Adrenal gland (tissue), 12 donors: ENCODE data around the gene WWOX. TPM values are rescaled to one million over a fixed set of nuclear protein-coding genes. Genes with fewer than 3 reads are reported as not detected.
A peak's percentile ranks its signal among the peaks of the same experiment; 100 is the strongest.

Experiments used
- DNase-seq, 7 donors: peaks; one replicate each; pipeline ENCODE4 v3.0.0-alpha.2; 2019 to 2020
- H3K27ac ChIP-seq, 5 donors: fragments of 200-600 bp; sonication (generic) in 4 of 5; 1 replicate in 3 of 5; 2 replicates in 2 of 5; pipeline versions ENCODE4 v1.5.1 to v1.8.0; 2016 to 2020; ENCODE audit warnings: mild to moderate bottlenecking in 1 of 5
- H3K27me3 ChIP-seq: fragments of 200-600 bp; 2 replicates; pipeline ENCODE4 v1.8.0; 2021
- H3K36me3 ChIP-seq, 2 donors: fragments of 200-600 bp; replicated peaks in 1 of 2; 1 replicate in 1 of 2; 2 replicates in 1 of 2; pipeline versions ENCODE4 v1.5.1 to v1.8.0; 2018 to 2022
- H3K4me1 ChIP-seq, 2 donors: fragments of 200-600 bp; replicated peaks in 1 of 2; 1 replicate in 1 of 2; 2 replicates in 1 of 2; pipeline versions ENCODE4 v1.5.1 to v1.8.0; 2018 to 2021
- H3K4me3 ChIP-seq, 4 donors: fragments of 200-600 bp; sonication (generic) in 3 of 4; one replicate each; pipeline ENCODE4 v1.5.1; 2016 to 2018
- H3K9me3 ChIP-seq, 3 donors: fragments of 200-600 bp; sonication (generic) in 1 of 3; replicated peaks in 1 of 3; 1 replicate in 2 of 3; 2 replicates in 1 of 3; pipeline versions ENCODE4 v1.5.1 to v1.8.0; 2016 to 2021
- POLR2A ChIP-seq, 2 donors: fragments of 450-650 bp; IDR thresholded peaks; one replicate each; pipeline ENCODE4 v1.6.1; 2017; ENCODE audit warnings: antibody characterized with exemption in 2 of 2, mild to moderate bottlenecking in 2 of 2, moderate library complexity in 1 of 2
- WGBS, 4 donors: extraction: QIAGEN DNeasy Blood & Tissue Kit in 2 of 4; methylation state at CpG; one replicate each; pipeline versions ENCODE4 v1.1.5 to v1.1.7; 2013 to 2017; 5-methylcytosine and 5-hydroxymethylcytosine counted together
- intact Hi-C, 2 donors: fragments of 100-400 bp; cut with DNase I; formaldehyde crosslinking; loops; one replicate each; pipeline versions ENCODE4 v1.14.1 to v1.15.0; 2022 to 2023
- polyA plus RNA-seq, 3 donors: library from polyadenylated mRNA; stranded (reverse); fragments of 200-250 nt in 2 of 3; fragments of 350-450 nt in 1 of 3; fragmentation: Illumina TruSeq in 1 of 3; extraction: RNeasy Lipid Tissue Mini Kit (QIAGEN cat#74804) in 1 of 3; gene quantifications; one replicate each; pipeline ENCODE4 v1.2.3, GENCODE V29; 2013 to 2014
- total RNA-seq, 9 donors: library from RNA; depleted of rRNA in 4 of 9; stranded (reverse); fragments of >200 nt in 4 of 9; fragments of 120-200 nt in 1 of 9; fragmentation: NEBNext Ultra II Directional in 1 of 9; extraction: Animal tissue kit (Norgen Biotek cat#: 25700) in 1 of 9; gene quantifications; one replicate each; pipeline versions ENCODE4 v1.1.0 to v1.2.4, GENCODE V29; 2013 to 2023
- TF ChIP-seq, protein P1 (sequence below), 6 experiments: fragments of 450-650 bp in 4 of 6; fragments of 200-600 bp in 2 of 6; sonication (generic) in 1 of 6; IDR thresholded peaks; 1 replicate in 5 of 6; 2 replicates in 1 of 6; pipeline versions ENCODE4 v1.5.1 to v1.8.0; 2016 to 2021; ENCODE audit warnings: antibody characterized with exemption in 6 of 6, mild to moderate bottlenecking in 2 of 6, moderate library complexity in 1 of 6
- donor health status: healthy with polysubstance abuse.
- donor health status: Bipolar disorder and iron deficiency.
- donor health status: DM: yes; HTN: yes; CAD: no.
- donor health status: DM: no; HTN: no; CAD: no.
- donor health status: DM: no; HTN: no; CAD: no.
- donor health status: DM: yes; HTN: yes; CAD: no.

The WWOX gene
- total and polyA plus RNA-seq, 12 donors = 11.8 to 74.6 (median 20.5) TPM

DNA sequence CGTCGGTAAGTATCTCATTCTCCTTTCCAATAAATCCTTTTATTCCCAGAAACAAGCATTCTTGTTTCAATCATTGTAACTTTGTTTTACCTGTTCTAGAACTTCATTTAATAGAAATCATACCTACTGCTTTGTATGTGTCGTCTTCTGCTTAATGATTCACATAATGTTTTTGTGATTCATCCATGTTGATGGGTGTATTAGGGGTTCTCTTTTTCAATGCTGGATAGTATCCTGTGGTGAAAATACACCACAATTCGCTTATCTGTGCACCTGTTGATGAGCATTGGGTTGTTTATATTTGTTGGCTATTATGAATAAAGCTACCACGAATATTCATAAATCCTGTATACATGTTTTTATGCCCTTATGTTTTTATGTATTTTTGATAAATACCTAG lies 797.8 kb downstream of the WWOX start:
- Histone ChIP-seq H3K9me3 (no peaks in the 10 kb centered on the region), H3K4me3 (no peak overlapping the region), H3K27ac (no peak overlapping the region), H3K36me3 (no peaks in the 10 kb centered on the region), H3K4me1 (peaks cover 0 to 3% of the 10 kb centered on the region in 2 donors), H3K27me3 (no peaks in the 10 kb centered on the region)
- TF ChIP-seq, protein P1, sequence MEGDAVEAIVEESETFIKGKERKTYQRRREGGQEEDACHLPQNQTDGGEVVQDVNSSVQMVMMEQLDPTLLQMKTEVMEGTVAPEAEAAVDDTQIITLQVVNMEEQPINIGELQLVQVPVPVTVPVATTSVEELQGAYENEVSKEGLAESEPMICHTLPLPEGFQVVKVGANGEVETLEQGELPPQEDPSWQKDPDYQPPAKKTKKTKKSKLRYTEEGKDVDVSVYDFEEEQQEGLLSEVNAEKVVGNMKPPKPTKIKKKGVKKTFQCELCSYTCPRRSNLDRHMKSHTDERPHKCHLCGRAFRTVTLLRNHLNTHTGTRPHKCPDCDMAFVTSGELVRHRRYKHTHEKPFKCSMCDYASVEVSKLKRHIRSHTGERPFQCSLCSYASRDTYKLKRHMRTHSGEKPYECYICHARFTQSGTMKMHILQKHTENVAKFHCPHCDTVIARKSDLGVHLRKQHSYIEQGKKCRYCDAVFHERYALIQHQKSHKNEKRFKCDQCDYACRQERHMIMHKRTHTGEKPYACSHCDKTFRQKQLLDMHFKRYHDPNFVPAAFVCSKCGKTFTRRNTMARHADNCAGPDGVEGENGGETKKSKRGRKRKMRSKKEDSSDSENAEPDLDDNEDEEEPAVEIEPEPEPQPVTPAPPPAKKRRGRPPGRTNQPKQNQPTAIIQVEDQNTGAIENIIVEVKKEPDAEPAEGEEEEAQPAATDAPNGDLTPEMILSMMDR (IDR thresholded peaks at IDR 0.05) = no peak
- no peak for TF ChIP-seq POLR2A (IDR thresholded peaks at IDR 0.05)
- no peak for DNase-seq
- 84 to 96% (median 91%) methylated on average over 5 of the region's 5 CpGs for WGBS, 4 donors
- intact Hi-C loops = no loop called here

DNA sequence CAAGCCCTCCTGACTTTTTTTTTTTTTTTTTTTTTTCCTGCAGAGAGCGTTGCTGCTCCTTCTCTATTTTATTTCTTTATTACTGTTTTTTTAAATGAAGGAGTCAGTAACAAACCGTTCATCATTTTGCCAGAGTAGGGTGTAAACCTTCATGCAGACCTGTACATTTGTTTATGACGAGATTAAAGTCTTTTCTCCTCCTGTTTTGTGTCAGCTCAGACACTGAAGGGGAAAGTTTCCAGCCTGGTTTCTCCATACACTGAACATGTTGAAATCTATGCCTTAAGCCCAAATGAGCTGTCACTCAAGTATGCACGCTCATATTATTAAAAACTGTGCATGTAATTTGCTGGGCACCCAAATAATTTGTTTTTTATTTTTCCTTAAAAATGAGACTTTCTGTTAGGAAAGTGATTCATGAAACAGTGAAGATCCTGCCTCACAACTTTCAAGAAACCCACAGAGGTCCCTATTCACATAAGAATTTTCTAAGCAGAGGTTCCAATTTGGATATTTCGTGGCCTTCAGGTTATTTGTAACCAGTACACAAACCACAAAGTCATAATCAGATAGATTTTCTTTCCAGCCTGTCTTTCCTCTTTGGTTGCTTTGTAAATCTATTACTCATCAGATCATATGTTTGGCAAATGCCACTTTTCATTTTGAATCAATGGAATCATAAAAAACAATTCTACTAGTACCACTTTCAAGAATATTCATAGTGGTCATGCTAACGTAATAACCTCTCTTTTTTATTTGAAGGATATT lies 800.8 kb downstream of the WWOX start:
- Histone ChIP-seq H3K4me1 (peaks cover 0 to 4% of the 10 kb centered on the region in 2 donors), H3K4me3 (no peak overlapping the region), H3K27ac (no peak overlapping the region), H3K36me3 (no peaks in the 10 kb centered on the region), H3K27me3 (no peaks in the 10 kb centered on the region), H3K9me3 (no peaks in the 10 kb centered on the region)
- 86 to 93% (median 89%) methylated on average over 6 of the region's 6 CpGs for WGBS, 4 donors
- TF ChIP-seq, protein P1 (IDR thresholded peaks at IDR 0.05) = no peak
- no peak for TF ChIP-seq POLR2A (IDR thresholded peaks at IDR 0.05)
- intact Hi-C loops = no loop called here
- DNase-seq = no peak

DNA sequence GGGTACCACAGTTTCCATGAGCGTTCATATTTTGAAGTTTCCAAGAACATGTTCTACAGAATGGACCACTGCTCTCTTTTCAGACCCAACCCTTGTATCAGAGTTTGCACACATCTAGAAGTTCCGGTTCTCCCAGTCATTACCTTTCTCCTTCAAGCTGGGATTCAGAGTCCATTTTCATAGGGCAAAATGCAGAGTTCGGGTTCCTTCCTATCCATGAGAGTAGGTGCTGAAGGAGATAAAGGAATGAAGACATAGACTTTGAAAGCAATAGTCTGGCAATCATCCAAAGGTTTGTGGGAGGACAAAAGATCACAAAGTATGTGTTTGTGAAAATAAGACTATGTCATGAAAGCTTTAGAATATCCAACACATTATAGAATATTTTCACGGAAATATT lies 801.5 kb downstream of the WWOX start:
- H3K27ac ChIP-seq = no peak overlapping the region
- TF ChIP-seq, protein P1 (IDR thresholded peaks at IDR 0.05) = no peak
- TF ChIP-seq POLR2A (IDR thresholded peaks at IDR 0.05) = no peak
- DNase-seq = no peak
- no peak overlapping the region for H3K4me3 ChIP-seq
- 91 to 95% (median 93%) methylated on average over 4 of the region's 4 CpGs for WGBS, 4 donors
- peaks cover 0 to 4% of the 10 kb centered on the region in 2 donors for H3K4me1 ChIP-seq
- H3K27me3 ChIP-seq = no peaks in the 10 kb centered on the region
- H3K9me3 ChIP-seq = no peaks in the 10 kb centered on the region
- no peaks in the 10 kb centered on the region for H3K36me3 ChIP-seq
- intact Hi-C loops = no loop called here

DNA sequence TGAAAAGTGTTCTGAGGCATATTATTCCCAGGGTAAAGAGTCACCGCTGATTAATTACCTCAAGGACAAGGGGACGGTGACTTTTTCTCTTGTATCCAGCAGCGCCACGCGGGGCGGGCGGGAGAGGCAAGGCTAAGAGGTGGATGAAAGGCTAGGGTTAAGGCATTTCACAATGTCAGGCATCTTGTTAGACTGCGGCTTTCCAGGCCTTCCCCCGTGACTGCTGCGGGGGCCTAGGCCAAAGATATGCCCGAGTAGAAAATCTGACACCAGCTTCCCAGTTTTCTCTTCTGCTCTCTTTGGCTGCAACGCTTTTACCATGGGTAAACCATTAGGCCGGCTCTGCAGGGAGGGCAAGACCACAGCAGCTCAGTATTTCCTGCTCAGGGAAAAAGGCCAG lies 802.9 kb downstream of the WWOX start:
- WGBS, 4 donors = 47 to 57% (median 53%) methylated on average over 13 of the region's 13 CpGs
- no peak overlapping the region for H3K4me3 ChIP-seq
- H3K4me1 ChIP-seq = peaks cover 0 to 4% of the 10 kb centered on the region in 2 donors
- no peaks in the 10 kb centered on the region for H3K36me3 ChIP-seq
- peak overlapping the region in 2 of 5 donors; percentile 1 to 31 for H3K27ac ChIP-seq
- intact Hi-C loops = no loop called here
- TF ChIP-seq, protein P1 (IDR thresholded peaks at IDR 0.05) = no peak
- TF ChIP-seq POLR2A (IDR thresholded peaks at IDR 0.05) = no peak
- DNase-seq = peak; percentile 30 to 75 (median 65)
- no peaks in the 10 kb centered on the region for H3K9me3 ChIP-seq
- no peaks in the 10 kb centered on the region for H3K27me3 ChIP-seq
